Globus pallidus (tissue), 1 donor: ENCODE results near the gene FGF7.
A peak's percentile ranks its signal among the peaks of the same experiment; 100 is the strongest.
"Not testable (repeated sequence)": the region's sequence is repeated elsewhere in the genome, so short reads cannot be mapped to it uniquely, and the experiment has no call there.

ENCODE experiments used
- DNase-seq: peaks from one replicate; pipeline ENCODE4 v3.0.0-alpha.2; 2015; ENCODE audit warnings: low spot score

FGF7 gene, protein sequence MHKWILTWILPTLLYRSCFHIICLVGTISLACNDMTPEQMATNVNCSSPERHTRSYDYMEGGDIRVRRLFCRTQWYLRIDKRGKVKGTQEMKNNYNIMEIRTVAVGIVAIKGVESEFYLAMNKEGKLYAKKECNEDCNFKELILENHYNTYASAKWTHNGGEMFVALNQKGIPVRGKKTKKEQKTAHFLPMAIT

DNA sequence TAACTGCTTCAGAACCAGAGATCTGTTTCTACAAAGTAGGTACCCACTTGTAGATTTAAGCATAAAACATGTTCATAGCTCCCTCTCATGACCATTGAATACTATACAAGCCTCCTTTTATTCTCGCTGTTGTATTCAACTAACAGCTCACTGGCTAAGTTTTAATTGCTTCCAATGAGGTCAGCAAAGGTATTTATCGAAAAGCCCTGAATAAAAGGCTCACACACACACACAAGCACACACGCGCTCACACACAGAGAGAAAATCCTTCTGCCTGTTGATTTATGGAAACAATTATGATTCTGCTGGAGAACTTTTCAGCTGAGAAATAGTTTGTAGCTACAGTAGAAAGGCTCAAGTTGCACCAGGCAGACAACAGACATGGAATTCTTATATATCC is at the start of gene FGF7:
FGF7 (plus strand) TSS at position 222 of the 400 bp plus-strand sequence. CDS start 1,056 bp downstream, outside the sequence.
- peak; percentile 51 for DNase-seq

DNA sequence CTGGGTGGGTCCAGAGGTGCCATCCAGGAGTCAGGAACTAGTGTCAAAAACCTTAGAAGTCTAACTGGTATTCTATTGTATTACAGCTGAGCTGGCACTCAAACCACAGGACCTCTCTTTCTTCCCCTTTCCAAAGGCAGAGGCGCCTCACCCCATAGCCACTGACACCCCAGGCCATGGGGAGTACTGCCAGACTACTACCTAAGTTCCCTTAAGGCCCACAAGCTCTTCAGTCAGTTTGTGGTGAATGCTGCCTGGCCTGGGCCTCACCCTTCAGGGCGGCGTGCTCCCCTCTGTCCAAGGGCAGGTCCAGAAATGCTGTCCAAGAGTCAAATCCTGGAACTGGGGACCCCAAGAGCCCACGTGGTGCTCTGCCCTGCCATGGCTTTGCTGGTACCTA is 43.0 kb upstream of the FGF7 start:
- DNase-seq: no peak

DNA sequence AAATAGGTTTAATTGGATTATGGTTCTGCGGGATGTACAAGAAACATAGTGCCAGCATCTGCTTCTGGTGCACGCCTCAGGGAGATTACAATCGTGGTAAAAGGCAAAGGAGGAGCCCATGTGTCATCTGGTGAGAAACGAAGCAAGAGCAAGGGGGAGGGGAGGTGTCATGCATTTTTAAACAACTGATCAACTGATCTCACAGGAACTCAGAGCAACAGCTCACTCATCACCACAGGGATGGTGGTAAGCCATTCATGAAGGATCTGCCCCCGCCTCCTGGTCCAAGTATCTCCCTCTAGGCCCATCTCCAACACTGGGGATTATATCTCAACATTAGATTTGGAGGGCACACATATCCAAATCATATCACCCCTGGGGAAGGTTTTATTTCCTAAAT is 42.1 kb upstream of the FGF7 start:
- no peak for DNase-seq

DNA sequence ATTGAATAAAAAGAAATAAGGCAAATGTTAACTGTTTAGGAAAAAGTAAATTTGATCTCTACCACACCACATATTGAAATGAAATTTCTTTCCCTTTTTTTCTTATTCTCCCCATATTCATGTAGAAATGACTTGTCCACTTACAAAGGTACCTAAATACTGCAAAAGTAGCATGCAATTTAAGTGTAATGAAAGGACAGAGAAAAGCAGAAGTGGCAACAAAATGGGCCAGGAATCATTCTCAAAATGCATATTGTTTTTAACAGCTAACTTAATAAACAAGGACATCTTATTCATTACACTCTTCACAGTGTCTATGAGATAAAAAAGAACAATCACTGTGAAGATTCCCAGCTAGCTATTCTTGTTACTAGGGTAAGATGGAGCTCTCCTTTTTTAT is 40.6 kb upstream of the FGF7 start:
- no peak for DNase-seq

DNA sequence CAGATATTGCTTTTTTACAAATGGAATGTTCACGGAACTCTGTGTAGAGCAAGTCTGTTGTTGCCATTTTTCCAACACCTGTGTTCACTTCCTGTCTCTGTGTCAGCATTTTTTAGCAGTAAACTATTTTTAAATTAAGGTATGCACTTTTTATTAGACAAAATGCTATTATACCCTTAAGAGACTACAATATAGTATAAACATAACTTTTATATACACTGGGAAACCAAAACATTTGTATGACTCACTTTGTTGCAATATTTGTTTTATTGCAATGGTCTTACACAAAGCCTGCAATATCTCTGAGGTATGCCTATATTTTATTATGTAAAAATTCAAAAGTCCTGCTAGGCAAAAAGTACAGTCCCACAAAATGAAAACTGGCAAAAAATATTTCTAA is 39.8 kb upstream of the FGF7 start:
- DNase-seq: no peak

DNA sequence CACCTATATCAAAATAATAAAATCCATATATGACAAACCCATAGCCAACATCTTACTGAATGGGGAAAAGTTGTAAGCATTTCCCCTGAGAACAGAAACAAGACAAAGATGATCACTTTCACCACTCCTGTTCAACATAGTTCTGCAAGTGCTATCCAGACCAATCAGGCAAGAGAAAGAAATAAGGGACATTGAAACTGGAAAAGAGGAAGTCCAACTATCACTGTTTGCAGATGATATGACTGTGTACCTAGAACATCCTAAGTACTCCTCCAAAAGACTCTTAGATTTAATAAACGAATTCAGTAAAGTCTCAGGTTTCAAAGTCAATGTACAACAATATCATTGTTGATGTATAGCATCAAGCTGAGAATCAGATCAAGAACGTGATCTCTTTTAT is 35.6 kb upstream of the FGF7 start:
- no peak for DNase-seq

DNA sequence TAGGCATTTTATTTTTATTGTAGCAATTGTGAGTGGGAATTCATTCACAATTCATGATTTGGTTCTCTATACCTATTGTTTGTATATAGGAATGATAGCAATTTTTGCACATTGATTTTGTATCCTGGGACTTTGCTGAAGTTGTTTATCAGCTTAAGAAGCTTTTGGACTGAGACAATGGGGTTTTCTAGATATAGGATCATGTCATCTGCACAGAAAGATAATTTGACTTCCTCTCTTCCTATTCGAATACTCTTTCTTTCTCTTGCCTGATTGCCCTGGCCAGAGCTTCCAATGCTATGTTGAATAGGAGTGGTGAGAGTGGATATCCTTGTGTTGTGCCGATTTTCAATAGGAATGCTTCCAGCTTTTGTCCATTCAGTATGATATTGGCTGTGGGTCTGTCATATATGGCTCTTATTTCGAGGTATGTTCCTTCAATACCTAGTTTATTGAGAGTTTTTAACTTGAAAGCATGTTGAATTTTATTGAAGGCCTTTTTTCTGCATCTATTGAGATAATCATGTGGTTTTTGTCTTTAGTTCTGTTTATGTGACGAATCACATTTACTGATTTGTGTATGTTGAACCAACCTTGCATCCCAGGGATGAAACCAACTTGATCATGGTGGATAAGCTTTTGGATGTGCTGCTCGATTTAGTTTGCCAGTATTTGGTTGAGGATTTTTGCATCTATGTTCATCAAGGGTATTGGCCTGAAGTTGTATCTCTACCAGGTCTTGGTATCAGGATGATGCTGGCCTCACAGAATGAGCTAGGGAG is 20.3 kb upstream of the FGF7 start:
- not testable (repeated sequence) for DNase-seq

DNA sequence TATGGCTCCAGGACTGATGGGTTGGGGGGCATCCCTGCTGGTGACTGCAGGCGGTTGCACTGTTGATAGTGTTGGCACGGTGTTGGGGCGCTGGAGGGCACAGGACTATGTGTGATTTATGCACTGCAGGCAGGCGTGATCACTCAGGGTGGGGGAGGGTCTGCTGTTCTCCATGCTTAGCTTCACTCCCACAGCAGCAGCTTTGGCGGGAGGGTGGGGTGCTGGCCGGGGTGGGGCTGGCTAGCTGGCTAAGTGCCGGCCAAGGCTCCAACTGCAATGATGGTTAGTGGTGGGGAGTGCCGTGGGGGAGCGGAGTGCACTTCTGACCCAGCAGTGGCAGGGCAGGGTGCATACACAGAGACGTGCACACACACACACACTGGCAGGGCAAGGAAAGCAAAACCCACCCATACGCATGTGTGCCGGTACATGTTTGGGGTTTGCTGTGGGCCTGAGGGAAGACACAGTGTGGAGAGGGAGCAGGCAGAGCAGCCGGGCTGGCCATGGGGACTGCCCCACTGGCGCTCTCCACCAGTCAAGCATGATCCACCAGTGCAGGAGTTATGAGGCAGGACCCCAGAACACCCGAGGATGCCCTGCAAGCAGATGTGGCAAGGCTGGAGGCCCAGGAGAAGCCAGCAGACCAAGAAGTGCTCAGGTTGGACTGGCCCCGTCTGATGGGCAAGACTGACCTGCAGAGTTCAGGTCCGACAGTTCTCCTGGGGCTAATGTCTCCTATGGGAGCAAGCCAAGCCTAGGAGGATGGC is 16.5 kb upstream of the FGF7 start:
- no peak for DNase-seq

DNA sequence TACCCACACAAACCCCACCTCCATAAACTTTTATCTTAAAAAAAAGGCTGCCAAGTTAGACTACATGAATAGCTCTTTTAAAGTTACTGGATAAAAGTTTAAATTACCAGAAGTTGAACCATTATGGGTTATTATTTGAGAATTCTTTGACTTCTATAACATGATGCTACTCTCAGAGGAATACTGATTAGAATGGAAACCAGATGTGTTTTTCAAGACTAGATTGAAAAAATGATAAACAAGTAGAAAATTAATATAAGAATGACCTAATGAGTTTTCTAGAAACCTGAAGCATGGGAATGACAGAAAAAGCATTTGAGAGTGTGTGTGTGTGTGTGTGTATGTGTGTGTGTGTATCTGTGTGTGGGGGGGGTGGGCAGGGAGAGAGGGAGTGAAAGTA is 12.4 kb upstream of the FGF7 start:
- DNase-seq: no peak

DNA sequence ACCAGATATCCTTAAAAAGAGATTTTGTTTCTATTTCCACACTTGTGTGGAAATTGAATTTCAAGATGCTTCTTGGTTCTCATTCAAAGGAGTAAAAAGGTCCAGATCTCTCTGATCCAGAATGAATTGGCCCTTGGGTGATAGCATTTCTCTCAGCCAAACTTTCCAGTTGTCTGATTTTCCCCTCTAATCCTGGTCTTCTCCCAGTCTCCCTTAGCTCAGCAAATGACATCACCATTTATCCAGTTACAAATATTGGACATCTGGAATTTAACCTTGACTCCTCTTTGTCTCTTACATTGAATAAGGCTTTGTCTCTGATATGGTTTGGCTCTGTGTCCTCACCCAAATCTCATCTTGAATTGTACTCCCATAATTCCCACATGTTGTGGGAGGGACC is 10.2 kb upstream of the FGF7 start:
- DNase-seq: no peak

DNA sequence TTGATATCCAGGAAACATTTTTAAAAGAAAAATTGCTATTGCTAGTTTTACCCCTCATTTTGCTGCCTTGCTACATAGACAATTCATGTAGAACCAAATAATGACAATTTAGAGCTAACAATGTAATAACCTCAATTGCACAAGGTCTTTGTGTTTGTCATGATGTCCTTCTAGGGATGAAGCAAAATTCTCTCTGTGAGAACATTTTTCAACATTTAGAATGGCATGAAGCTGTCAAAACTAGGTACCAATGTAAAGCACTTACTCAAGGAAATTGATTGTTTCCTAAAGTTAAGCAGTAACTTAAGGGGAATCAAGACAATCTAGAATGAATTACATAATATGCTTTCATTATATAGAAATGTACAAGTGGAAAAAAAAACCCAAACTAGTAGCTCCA is 7.9 kb upstream of the FGF7 start:
- no peak for DNase-seq

DNA sequence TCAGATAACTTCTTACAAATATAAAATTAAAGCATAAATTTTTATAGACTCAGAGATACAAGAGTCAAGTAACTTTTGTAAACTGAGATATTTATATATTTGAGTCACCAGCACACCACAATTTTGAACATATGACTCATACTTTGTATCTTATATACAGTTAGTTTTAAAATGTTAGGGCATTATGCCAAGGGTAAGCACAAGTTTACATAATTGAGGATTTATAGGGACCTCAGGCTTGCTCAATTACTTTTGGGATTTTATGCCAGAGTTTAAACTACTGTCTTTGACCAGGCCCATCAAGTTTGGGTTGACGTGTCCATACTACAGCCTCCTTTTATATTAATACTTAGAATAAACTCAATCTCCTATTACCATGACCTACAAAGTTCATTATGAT is 7.4 kb upstream of the FGF7 start:
- DNase-seq: no peak

DNA sequence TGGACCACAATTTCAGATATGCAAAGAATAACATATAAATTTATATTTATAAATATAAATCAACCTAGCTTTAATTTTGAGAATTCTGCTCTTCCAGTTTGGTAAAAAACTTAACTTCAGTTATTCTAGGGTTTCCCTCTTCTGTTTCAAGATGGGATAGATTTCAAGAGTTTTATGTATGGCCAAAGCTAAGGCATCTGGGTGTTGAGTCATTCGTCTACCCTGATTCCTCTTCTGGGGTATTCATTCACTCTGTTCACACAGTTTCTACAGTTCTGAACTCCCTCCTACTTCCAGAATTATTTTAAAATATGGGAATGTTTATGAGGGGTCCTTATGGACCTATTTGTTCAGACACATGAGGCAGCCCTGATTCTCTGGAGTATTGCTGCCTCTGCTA is 4.2 kb upstream of the FGF7 start:
- DNase-seq: no peak

DNA sequence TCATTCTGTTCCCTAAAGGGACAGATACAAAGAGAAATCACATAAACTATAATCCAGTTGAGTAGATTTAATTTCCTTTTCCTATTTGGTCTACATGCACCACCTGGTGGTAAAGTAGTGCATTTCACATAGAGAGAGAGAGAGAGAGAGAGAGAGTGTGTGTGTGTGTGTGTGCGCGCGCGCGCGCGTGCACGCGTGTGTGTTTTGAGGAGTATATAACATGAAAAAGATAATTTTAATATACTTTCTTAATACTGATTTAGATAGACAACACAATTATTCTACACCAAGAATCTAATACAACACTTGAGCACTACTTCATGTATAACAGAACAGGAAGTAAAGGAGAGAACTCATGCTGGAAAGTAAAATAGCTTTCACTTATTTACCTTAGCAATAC is 1.1 kb upstream of the FGF7 start:
- peak; percentile 74 for DNase-seq

DNA sequence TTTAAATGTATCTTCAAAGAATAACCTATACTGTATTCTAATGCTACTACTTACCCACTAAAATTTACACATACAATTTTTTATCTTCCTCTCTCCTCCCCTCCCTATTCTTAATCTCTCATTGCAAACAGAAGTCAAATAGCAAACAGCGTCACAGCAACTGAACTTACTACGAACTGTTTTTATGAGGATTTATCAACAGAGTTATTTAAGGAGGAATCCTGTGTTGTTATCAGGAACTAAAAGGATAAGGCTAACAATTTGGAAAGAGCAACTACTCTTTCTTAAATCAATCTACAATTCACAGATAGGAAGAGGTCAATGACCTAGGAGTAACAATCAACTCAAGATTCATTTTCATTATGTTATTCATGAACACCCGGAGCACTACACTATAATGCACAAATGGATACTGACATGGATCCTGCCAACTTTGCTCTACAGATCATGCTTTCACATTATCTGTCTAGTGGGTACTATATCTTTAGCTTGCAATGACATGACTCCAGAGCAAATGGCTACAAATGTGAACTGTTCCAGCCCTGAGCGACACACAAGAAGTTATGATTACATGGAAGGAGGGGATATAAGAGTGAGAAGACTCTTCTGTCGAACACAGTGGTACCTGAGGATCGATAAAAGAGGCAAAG is 984 bp downstream of the FGF7 start:
- DNase-seq: peak; percentile 7

DNA sequence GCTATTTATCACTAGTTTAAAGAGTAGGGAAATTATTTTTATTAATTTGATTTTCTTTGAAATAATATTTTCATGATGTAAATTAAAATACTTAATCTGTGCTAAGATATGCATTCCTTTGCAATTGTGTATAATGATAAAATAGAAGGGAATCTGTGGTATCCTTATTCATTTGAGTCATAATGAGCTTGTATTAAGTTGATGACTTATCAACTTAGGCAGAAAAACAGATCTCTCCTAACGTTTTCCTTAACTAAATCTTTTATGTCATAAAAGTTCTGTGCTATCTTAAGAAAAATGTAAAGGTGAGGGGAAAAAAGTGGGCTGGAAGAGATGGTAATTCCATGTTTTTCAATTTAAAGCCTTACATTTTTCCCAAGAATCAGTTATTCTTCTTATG is 1.9 kb downstream of the FGF7 start:
- DNase-seq: no peak

DNA sequence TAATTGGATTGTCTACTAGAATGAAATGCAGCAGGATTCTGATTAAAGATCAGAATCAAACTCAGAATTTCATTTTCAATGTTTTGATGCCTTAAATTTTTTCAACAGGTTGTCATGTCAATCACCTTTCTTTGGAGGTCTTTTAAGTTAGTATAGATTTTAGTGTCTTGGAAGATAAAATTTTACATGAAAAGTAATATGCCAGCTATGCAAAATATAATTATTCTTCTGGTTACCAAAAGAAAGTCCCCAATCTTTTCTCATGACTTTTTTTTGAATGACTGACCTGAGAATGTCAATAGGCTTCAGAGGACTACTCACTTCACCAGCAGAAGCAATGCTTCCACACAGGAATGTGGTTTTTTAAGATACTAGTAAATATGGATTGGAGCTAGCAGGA is 4.3 kb downstream of the FGF7 start:
- DNase-seq: no peak

DNA sequence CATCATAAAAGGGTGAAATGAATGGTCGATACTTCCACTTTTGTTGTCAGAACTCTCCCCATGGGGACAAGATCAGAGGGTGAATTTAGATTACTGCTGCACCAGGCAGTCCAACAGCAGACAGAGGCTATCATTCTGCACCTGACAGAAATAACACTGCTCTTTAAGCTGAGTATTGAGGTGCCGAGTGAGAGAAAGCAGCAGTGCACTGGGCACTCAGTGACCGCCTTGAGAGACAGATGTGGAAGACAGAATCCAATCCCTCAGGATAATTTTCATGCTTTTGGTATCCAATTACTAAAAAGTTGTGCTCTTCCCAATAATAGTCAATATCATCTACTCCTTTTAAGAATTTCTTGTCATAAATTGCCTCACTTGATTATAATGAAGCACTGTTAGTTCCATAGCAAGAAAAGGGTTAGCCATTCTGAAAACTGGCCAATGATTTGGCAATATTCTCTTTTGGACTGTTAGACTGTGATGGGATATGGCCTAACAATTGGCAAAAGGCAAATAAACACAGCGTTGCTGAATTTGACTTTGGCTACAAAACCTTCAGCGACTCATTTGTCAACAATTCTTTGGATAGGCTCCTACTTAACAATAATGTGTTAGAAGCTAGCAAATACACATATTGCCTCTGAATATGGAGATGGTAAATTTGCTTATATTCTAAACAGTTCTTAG is 5.5 kb downstream of the FGF7 start:
- DNase-seq: no peak

DNA sequence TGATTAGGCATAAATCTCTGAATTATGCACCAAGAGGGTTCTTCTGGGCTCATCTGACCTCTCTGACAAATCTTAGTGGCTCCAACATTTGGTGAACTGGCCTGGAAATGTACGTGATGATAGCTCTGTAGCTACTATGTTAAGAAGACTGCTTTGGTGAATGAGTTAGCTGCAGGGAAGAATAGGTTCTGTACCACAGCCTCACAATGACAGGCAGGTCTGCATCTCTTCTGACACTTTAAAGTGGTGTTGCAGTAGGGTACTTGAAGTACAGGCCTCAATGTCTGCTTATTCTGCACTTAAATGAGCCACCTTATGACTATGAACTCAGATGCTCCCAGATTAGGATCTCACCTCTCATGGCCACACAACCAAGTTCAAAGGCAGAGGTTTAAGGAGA is 7.0 kb downstream of the FGF7 start:
- no peak for DNase-seq

DNA sequence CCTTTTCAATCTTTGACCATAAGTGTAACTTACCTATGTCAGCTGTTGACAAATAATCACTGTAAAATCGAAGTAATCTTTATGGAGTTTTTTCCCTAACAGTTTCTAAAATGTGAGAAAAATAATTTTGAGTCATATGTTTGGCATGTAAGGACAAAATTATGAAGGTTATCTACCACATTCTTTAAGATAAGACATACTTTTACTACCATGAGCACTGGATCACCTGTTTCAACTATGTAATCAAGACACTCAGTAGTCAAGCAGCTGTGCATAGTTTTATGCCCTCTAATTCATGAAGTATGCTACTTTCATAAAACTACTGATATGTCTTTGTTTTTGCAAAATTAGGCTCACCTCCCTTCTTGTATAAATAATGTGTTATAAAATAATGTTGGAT is 12.1 kb downstream of the FGF7 start:
- no peak for DNase-seq

DNA sequence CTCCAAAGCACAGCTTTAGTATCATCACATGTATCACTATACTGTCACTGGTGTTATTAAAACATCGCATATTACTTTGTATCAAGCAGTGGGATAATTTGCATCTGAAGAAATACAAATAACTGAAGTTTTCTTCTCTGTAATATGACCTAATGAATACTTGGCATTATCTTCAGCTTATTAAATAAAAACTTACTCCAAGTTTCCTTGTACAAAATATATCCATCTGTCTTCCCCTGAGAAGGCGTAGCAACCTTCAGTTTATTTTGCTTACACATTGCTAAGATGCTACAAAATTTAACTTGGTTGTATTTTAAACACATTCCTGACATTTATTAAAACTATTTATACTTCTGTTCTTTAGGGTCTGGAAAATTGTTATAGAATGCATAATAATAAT is 13.7 kb downstream of the FGF7 start:
- DNase-seq: no peak

DNA sequence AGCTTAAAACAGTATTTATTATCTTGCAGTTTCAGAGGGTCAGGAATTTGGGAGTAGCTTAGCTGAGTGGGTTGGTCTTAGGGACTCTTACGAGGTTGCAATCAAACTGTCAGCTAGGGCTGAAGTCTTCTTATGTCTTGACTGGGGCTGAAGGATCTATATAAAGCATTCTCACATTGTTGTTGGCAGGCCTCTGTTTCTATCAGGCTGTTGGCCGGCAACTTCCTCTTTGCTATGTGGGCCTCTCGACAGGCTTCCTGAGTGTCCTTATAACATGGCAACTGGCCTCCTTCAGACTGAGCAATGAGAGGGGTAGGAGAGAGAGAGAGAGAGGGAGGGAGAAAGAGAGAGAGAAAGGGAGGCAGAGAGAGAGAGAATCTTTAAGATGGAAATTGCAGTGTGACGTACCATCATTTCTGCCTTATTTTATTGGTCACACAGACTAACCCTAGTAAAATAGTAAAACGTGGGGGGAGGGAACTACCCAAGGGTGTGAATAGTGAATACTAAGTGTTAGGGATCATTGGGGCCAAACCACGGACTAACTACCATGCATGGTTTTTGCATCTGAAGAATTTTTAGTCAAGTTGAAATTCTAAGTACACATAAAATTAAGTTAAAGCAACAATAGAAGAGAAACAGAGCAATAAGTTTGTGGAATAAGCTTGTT is 16.1 kb downstream of the FGF7 start:
- DNase-seq: peak; percentile 42
